CD4-positive, alpha-beta T cell treated with Interleukin-6 for 4 hours (primary cell): Measurements from ENCODE around the gene MRPL51.
"Not testable (repeated sequence)": the region's sequence is repeated elsewhere in the genome, so short reads cannot be mapped to it uniquely, and the experiment has no call there.

ENCODE experiments used
- DNase-seq: peaks from one replicate; pipeline ENCODE4 v3.0.0-alpha.2; 2020; ENCODE audit warnings: mixed read lengths

MRPL51 gene

DNA sequence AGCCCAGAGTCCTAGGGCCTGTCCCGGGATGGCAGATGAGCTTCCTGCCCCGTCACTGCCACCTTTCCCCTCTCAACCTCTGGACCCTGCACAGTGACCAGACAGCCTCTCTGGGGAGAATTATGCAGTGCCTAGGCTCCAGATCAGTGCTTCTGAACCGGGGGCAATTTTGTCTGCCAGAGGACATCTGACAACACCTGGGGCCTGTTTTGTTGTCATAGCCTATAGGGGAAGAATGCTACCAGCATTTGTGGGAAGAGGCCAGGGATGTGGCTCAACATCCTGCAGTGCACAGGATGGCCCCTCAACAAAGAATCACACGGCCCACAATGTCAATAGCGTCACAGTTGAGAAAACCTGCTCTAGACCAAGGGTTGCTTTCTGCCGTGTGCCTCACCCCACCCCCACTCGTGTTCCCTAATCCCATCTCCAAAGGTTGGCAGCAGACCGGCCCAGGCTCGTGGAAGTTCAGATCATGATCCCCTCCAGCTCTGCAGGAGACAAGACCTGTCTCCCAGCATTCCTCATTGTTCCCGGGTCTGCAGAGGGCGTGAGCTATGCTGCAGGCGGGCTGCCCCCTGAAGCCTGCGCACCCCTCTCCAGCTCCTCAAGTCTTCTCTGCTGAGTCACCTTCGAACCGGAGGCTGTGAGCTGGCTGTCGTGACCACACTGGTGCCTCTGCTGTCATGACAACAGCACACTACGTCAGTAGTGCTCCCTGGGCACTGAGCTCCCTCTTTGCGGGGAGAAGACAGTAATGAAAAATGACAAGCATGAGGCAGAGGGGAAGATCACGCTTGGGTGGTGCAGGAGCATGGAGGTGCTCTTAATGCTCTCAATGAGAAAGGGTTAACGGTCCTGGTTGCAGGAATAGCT is 39.2 kb upstream of the MRPL51 start:
- DNase-seq = peak; percentile 88

DNA sequence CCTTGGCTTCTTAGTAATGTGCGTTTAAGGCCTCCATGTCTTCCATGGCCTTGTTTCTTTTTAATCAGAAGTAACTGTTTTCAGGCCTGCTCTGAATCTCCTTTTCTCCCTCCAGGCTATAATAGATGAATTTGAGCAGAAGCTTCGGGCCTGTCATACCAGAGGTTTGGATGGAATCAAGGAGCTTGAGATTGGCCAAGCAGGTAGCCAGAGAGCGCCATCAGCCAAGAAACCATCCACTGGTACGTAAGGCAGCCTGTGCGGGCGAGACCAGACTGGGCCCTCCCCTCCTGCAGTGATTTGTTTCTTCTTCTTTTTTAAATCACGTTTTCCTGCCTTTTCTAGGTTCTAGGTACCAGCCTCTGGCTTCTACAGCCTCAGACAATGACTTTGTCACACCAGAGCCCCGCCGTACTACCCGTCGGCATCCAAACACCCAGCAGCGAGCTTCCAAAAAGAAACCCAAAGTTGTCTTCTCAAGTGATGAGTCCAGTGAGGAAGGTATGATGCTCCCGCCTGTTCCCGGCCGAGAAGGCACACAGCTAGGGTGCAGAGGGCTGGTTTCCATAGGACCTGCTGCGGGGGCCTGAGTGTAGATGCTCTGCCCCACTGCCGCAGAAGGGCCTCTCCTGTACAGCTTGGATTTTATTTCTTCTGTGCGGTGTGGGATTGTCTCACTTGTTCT is 37.7 kb upstream of the MRPL51 start:
- no peak for DNase-seq

DNA sequence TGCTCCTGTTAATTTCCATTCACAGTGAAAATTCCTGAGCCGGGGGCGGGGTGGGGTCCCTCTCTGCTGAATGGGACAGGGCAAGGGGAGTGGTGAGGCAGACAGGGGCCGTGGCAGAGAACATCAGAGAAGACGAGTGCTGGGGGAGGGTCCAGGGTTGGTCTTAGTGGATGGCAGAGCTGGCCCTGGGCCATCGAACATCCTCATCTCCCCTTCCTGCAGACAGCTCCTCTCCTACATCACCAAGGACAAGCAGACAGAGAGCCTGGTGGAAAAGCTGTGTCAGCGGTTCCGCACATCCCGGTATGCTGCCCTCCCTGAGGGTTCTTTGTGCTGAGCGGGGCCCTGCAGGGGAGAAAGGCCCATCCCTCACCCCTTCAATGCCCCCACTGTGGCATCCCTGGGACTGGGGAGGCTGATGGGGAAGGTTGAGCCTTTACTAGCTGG is 36.3 kb upstream of the MRPL51 start:
- DNase-seq = no peak

DNA sequence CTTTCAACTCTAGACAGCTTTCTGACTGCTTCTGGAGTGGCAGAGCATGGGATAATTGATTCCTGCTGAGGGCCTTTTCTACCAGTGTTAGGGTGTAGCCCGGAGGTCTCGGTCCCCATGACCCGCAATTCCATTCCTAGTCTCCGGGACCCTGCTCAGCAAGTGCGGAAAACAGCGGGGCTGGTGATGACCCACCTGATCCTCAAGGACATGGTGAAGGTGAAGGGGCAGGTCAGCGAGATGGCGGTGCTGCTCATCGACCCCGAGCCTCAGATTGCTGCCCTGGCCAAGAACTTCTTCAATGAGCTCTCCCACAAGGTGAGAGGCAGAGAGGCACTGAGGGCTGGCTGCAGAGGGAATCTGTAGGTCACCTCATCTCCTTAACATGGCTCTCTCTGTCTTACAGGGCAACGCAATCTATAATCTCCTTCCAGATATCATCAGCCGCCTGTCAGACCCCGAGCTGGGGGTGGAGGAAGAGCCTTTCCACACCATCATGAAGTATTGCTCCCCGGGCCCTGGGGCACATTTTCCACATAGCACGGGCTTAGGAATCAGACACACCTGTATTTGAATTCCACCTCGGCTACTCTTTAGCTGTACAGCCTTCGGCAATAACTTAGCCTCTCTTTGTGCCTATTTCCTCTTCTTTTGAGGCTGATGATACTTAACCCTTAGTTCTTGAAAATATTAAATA is 35.6 kb upstream of the MRPL51 start:
- no peak for DNase-seq

DNA sequence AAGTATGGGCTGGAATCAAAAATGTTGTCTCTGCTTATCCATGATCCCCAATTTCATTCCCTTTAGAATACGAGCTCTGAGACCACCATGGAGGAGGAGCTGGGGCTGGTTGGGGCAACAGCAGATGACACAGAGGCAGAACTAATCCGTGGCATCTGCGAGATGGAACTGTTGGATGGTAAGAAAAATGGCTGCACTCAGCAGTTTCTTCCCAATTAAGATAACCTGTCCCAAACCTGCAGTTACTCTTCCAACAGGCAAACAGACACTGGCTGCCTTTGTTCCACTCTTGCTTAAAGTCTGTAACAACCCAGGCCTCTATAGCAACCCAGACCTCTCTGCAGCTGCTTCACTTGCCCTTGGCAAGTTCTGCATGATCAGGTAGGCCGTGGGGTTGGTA is 34.6 kb upstream of the MRPL51 start:
- no peak for DNase-seq

DNA sequence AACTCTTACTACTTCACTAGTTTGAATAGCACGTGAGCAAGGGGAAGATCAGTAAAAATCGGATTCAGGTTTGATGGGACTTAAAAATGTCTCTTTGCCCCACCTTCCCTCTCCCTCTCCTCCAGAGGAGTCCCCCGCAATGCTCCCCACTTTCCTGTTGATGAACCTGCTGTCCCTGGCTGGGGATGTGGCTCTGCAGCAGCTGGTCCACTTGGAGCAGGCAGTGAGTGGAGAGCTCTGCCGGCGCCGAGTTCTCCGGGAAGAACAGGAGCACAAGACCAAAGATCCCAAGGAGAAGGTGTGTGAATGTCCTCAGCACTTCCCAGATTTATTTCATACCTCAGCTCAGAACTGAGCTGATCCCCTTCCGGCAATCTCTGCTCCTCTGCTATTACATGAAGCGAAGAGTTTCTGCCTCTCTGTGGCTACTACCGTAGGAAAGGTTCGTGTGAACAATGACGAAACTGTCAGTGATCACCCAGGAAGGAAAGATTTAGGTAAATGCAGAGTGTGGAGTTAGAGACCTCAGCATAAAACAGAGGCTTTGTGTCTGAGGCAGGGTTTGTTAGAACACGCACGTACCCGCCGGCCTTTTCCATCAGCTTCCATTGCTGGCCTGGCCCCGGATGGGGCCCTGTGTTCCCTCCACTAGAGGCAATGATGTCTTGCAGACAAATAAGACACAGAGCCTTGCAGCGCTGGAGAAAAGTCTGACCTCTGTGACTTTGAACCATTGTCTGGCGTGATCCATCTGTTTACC is 33.9 kb upstream of the MRPL51 start:
- no peak for DNase-seq

DNA sequence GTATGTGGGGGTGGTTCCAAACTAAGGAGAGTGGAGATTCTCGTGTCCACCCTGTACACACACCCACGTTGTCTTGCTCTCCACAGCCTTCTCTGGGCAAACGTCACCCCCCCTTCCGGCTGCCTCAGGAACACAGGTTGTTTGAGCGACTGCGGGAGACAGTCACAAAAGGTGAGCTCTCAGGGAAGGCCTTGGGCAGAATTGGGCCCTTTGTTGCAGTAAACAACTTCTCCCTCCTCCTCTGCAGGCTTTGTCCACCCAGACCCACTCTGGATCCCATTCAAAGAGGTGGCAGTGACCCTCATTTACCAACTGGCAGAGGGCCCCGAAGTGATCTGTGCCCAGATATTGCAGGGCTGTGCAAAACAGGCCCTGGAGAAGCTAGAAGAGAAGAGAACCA is 33.1 kb upstream of the MRPL51 start:
- DNase-seq = no peak

DNA sequence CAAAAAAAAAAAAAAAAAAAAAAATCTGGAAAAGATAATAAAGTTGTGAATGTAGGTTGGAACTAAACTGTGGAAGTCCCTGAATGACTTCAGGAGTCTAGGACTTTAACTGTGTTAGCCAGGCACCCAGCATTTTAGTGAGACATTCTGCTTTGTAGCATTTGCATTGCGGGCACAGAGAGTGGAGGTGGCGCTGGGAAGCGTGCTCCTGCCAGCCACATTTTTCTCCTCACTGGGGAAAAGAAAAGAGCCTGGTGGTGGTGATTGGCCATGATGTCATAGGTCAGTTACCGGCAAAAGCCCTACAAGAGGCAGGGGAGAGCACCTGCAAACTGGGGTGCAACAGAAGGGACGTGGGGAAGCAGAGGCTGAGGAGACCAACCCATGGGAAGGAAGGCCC is 31.6 kb upstream of the MRPL51 start:
- DNase-seq = no peak

DNA sequence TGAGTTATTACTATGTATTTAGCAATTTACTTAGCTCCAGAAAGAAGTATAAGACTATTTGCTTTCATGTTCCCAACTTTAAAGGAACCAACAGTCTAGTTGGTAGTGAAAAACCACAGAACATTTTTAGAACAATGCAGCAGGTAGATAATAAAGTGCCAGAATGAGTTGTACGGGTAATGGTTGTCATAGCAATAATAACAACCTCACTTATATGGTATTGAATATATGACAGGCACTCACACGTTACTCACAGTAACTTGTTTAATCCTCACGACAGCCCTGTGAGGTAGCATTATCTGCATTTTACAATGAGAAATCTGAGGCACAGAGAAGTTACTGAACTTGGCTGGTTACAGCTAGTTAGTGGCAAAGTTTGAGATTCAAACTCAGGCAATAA is 30.6 kb upstream of the MRPL51 start:
- DNase-seq = no peak

DNA sequence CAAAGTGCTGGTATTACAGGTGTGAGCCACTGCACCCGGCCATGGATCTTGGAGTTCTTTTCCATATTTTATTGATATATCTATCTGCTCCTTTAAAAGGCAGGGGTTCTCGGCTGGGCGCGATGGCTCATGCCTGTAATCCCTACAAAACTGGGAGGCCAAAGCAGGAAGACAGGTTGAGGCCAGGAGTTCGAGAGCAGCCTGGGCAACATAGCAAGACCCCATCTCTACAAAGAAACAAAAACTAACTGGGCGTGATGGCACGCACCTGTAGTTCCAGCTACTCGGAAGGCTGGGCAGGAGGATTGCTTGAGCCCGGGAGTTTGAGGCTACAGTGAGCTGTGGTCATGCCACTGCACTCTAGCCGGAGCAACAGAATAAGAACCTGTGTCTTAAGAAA is 29.1 kb upstream of the MRPL51 start:
- no peak for DNase-seq

DNA sequence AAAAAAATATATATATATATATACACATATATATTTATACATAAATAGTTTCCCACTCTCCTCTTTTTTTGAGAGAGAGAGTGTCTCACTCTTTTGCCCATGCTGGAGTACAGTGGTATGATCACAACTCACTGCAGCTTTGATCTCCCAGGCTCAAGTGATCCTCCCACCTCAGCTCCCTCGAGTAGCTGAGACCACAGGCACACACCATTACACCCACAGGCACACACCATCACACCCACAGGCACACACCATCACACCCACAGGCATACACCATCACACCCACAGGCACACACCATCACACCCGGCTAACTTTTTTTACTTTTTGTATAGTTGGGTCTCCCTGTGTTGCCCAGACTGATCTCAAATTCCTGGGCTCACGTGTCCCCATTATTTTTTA is 27.1 kb upstream of the MRPL51 start:
- DNase-seq = no peak

DNA sequence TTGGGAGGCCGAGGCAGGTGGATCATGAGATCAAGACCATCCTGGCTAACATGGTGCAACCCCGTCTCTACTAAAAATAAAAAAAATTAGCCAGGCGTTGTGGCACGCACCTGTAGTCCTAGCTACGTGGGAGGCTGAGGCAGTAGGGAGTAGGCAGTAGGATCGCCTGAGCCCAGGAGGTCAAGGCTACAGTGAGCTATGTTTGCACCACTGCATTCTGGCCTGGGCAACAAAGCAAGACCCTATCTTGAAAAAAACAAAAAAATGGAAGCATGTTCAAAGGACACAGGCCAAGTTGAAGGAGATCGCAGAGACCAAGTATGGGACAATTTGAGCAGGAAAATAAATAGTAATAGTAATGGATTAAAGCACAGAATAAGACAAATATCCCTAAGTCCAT is 15.0 kb upstream of the MRPL51 start:
- no peak for DNase-seq

DNA sequence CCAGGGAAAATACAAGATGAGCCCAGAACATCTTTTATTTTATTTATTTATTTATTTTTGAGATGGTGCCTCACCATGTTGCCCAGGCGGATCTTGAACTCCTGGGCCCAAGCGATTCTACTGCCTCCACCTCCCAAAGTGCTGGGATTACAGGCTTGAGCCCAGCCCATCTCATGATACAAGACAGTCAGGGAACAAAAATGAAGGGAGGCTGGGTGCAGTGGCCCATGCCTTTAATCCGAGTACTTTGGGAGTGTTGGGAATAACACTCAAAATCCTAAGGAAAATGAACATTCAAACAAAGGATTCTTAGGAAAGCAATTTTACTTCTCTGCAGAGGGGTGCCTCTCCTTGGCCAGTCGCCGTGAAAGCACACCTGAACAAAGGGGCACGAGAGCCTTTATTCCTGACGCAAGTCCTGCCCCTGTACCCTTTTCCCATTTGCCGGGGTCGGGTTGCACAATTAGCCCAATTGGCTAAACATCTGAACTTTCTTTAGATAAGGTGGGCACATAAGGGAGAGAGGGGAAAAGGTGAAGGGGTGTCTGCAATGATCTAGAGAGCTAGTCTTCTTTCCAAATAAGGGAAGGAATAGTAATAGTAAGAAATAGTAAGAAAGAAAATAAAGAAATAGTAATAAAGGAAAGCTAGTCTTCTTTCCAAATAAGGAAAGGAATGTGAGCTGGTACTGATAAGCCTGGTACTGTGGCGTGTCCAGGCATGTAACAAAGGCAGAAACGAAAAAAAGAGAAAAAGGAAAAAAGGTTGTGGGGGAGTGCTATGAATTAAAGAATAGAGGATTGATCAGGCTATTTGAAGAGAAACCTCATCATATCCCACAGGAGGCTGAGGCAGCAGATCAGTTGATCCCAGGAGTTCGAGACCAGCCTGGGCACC is 14.3 kb upstream of the MRPL51 start:
- no peak for DNase-seq

DNA sequence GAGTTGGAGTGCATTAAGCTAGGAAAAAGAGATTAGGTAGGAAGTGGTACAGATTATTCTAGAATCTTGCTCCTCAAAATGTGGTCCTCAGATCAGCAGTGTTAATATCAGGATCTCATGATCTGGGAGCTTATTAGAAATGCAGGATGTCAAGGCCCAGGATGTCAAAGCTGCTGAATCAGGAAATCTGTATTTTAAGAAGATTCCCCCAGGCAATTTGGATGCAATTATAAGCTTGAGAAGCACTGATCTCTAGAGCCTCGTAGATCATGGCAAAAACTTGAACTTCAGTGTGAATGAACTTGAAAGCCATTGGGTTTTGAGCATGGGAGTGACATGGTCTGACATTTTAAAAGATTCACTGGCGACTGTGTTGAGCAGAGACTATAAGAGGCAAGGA is 7.4 kb upstream of the MRPL51 start:
- DNase-seq = no peak

DNA sequence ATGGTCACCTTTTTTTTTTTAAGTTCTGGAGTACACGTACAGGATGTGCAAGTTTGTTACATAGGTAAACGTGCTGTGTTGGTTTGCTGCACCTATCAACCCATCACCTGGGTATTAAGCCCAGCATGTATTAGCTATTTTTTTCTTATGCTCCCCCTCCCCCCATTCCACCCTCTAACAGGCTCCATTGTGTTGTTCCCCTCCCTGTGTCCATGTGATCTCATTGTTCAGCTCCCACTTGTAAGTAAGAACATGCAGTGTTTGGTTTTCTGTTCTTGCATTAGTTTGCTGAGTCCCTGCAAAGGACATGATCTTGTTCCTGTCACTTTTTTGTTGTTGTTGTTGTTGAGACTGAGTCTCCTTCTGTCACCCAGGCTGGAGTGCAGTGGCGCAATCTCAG is 4.2 kb upstream of the MRPL51 start:
- not testable (repeated sequence) for DNase-seq

DNA sequence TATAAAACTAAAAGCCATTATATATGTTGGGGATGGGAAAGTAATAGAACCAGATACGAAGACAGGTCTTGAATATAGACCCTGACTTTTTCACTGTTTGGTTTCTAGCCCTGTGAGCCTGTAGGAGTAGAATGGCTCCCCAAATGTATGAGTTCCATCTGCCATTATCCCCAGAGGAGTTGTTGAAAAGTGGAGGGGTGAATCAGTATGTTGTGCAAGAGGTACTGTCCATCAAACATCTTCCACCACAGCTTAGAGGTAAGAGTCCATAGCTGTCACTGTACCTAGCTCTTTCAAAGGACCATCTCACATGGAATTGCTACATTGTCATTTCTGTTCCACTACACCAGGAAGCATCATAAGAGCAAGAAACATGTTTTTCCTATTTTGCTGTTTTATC is 1.9 kb upstream of the MRPL51 start:
- no peak for DNase-seq

DNA sequence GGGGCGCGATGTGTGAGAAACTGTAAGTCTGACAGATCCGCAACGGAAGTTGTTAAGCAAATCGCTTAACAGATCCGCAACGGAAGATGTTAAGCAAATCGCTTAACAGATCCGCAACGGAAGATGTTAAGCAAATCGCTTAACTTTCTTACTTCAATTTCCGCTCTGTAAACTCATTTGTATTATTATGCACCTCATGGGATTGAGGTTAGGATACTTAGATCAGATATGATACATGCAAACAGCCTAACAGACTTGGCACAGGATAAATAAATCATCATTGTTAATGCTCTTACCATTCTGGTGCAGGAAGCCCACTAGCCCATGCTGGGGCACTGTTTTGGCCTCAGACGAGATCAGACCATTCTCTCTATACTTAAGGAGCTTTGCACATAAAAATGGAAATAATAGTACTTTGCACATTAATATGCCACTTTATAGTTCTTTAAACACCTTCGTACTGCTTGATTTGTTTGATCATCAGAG is 1.2 kb upstream of the MRPL51 start:
- DNase-seq = peak; percentile 24

DNA sequence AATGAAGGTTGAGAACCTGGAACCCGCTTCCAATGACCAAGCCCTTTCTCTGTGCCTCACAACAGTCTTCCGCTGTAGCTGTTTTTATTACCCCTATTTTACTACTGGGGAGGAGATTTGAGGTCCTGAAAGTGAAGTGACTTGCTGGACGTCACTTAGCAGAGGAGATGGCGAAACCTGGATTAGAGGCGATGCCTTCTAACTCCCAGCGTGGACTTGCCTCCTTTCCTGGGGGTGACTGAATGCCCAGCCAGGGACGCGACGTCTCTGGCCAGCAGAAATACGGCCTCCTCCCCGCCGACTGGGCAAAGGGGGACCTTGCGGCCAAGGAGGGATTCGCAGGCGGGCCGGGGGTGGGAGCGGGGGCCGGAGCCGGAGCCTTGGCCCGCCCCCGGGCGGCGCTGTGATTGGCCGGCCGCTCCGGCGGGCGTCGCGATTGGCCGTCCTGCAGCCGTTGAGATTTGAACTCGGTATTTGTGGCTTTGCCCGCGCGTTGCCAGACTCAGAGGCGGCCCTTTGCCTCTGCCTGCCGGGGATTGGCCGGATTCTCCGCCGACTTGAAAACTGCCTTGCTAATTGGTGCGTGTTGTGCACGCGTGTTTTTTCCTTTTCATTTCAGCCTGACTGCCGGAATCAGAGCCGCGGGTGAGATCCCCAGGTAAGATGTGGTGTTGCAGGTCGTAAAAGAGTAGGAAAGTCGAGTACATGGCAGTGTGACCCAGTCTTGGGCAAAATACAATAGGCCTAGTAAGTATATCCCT is 615 bp upstream of the MRPL51 start, which contains the start of gene NCAPD2:
NCAPD2 (plus strand) TSS at position 606 of the 761 bp plus-strand sequence. CDS start 997 bp downstream, outside the sequence.
- peak; percentile 95 for DNase-seq

DNA sequence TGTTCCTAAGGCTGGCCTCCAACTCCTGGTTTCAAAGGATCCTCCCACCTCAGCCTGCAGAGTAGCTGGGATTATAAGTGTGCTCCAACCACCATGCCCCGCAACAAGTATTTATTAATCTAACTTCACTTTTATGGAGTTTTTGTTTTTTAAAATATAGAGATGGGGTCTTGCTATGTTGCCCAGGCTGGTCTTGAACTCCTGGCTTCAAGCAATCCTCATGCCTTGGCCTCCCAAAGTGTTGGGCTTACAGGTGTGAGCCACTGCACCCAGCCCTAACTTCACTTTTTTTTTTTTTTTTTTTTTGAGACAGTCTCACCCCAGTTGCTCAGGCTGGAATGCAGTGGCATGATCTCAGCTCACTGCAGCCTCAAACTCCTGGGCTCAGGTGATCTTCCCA is 2.4 kb downstream of the MRPL51 start:
- not testable (repeated sequence) for DNase-seq

DNA sequence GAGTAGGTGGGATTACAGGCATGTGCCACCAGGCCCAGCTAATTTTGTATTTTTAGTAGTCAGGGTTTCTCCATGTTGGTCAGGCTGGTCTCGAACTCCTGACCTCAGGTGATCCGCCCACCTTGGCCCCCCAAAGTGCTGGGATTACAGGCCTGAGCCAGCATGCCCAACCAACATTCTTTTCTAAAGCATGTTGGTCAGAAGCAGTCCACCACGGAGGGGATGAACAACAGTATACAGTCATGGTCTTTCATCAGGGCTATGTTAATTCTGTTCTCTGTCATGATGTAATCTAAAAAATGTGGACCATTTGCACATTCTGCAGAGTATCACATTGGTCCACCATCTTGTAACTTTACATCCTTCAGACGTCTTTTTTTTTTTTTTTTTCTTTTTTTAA is 3.6 kb downstream of the MRPL51 start:
- no peak for DNase-seq

DNA sequence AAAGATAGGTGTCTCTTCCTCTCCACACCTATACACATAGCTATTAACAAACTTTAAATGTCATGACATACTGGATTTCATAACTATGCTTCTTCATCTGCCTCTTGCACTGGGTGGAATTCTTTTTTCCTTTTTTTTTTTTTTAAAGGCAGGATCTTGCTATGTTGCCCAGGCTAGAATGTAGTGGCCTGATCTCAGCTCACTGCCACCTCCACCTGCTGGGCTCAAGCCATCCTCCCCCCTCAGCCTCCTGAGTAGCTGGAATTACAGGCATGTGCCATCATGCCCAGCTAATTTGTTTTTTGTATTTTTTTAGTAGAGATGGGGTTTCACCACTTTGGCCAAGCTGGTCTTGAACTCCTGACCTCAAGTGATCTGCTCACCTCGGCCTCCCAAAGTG is 4.8 kb downstream of the MRPL51 start:
- DNase-seq = no peak
